TTC549 (cell line): Measurements from ENCODE around the gene KLHL17.
"Not testable (repeated sequence)": the region's sequence is repeated elsewhere in the genome, so short reads cannot be mapped to it uniquely, and the experiment has no call there.

ENCODE experiments used
- FAIRE-seq: peaks from 2 replicates; lab custom pipeline; 2012; peaks lifted over from hg19 to GRCh38; lab: Jason Lieb, UNC

Gene KLHL17

DNA sequence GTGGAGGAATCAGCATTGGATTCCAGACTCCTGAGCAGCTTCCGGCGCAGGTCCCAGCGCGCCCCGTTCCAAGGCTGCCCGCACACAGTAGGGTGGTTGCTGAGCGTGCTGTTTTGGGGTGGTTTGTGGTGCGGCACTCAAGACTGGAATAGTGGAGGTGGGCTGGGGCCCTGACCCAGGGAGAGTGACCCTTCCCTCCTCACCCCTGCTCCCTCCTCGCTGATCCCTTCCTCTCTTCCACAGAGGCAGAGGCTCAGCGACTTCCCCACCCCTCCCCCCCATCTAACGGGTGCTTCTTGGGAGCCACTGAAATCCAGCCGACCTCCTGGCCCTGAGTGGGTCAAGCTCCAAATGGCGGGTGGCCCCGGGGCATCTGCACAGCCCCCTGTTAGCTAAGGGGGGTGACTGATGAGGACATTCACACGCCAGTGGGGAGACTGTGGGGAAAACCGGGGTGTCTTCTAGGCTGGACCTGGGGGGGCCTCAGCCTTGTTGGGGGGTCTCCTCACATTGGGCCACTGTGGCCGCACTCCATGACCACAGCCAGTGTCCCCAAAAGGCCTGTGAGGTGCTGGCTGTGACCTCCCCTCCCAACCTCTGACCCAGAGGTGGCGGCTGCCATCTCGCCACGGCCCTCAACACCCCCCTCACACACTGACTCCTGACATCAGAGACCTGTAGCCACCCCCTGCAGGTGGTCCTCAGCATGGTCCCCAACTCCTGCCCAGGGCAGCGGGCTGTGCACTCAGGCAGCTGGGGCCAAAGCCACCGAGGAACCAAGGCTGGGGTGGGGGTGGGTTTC, 43.4 kb downstream of the KLHL17 start:
- FAIRE-seq = no peak

DNA sequence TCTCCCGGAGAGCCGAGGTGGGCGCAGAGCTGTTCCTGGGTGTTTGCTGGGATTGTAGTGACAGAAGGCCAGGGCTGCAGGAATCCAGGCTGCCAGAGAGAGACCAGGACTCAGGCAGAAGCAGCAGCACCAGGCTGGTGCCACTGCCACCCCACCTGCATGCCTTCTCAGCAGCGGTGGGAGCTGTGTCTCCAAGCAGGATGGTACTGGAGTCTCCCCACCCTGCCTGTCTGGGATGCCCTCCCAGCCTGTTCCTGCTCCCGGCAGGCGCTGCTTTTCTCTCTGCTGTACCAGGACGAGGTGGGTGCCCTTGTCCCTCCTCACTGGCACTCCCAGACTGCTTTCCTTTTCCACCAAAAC, 44.0 kb downstream of the KLHL17 start:
- FAIRE-seq = no peak

DNA sequence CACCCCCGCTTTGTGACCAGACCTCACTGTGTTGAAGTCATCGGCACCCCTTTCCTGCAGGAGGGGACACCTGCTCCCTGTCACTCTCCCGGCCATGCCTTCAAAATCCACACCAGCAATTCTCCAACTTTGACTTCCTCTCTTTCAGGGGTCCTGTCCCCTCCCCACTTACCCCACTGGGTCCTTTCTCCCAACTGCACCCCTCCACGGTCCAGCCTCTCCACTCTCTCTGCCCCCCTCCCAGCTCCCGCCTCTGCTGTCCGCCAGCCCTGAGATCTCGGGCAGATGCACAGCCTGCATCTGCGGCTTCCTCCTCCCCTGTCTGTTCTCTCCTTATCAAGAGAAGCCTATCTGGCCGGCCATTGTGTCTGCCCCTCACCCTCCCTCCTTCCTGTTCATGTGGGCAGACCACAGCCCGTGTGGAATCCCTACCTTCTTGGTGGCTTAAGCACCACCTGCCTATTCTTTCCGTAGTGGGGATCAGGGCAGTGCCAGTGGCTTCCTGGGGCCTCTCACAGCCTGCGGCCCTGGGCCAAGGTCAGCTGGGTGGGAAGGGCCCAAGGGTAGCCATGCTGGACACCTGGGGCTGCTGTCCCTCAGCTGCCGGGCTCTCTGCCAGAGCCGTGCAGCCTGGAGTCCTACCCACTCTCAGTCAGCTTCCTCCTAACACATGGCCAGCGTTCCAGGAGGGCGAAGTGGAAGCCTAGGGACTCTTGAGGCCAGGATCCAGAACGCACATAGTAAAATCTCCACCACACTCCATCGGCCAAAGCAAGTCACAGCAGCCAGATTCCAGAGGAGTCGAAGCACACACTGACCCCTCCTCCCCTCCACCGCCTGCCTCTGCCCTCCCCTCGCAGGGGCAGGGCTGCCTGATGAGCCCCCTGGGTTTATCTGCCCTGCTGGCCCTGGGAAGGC, 44.7 kb downstream of the KLHL17 start:
- no peak for FAIRE-seq

DNA sequence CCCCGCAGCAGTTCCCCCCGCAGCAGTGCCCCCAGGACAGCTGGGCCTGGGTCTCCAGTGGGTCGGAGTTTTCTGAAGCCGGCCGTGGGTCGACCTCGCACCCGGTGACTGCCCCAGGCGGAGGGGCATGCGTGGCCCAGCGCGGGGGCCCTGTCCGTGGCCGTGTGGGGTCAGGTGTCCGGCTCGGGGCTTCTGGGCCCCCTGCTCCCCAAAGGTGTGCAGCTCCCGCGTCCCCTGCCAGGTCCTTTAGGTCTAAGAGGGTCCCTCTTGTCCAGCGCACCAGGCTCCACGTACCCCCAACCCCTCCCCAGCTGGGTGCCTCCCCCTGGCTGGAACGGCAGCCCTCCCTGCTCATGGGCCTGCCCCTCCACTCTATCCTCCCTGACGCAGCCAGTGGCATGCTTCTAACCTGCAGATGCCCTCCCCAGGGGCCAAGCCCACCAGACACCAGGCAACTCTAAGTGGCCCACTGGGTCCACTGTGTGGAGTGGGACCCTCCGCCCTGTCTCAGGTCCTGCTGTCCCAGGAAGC, 45.5 kb downstream of the KLHL17 start:
- FAIRE-seq = no peak

DNA sequence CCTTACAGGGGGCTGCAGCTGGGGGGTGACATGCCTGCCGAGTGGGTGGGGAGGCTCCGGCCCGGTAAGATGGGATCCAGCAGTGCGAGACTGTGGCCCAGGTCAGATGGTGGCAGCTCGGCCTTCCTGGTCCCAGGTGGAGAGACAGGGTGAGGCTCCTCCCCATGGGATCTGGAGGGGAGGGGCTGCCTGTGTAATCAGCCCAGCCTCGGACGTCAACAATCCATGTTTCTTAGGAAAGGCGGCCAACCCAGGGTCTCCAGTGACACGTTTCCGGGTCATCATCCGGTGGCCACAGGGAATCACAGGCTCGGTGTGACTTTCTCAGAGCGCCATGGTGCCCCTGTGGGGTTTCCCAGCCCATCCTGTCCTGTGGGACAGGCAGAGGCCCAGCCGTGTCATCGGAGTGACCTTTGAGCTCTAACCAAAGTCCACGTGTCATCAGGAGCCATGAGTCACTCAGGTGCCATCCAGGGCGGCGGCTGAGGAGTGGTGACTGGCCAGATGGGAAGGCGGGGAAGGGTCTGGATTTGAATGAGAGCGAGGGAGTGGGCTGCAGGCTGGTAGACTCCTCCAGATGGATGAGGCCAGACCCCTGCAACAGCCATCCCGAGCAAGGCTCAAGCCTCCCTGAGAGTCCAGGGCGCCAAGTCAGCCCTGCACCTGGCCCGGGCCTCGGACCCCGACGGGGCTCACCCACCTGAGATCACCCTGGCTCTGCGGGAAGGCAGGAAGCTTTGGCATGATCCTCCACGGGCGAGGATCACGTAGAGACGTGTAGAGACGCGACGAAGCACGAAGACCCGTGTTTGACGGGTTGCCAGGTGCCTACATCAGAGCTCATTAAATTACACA, 46.1 kb downstream of the KLHL17 start:
- FAIRE-seq = no peak

DNA sequence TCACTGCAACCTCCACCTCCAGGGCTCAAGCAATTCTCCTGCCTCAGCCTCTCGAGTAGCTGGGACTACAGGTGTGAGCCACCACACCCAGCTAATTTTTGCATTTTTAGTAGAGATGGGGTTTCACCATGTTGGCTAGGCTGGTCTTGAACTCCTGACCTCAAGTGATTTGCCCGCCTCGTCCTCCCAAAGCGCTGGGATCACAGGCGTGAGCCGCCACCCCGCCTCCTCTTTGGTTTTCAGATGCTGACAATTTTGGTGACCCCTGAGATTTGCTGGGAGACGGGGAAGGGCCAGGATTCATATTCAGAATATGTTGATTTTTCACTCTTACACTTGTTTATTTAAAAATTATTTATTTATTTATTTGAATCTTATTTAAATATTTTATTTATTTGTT, 49.7 kb downstream of the KLHL17 start:
- not testable (repeated sequence) for FAIRE-seq

DNA sequence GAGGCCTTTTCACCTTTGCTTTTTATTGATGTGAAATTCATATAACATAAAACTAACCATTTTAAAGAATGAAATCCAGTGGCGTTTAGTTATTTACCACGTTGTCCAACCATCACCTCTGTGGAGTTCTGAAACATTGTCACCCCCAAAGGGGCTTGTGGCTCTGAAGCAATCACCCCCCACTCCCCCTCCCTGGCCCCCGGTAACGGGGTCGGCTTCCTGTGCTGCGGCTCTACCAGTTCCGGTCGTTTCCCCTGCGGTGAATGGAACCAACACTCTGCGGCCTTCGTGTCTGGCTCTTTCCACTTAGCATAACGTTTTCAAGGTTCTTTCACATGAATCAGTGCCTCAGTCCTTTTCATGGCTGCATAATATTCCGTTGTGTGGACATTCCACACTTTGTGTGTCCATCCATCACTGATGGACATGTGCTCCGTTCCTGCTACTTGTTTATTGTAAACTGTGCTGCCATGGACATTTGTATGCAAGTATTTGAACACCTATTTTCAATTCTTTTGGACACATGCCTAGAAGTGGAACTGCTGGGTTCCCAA, 51.1 kb downstream of the KLHL17 start:
- FAIRE-seq = no peak

DNA sequence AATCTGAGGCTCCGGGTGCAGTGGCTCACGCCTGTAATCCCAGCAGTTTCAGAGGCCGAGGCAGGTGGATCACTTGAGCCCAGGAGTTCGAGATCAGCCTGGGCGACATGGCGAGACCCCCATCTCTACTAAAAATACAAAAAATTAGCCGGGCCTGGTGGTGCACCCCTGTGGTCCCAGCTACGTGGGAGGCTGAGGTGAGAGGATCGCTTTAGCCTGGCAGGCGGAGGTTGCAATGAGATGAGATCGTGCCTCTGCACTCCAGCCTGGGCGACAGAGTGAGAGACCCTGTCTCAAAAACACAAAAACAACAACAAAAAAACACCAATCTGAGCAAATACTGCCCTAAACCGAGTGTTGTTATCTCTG, 52.3 kb downstream of the KLHL17 start:
- FAIRE-seq = not testable (repeated sequence)

DNA sequence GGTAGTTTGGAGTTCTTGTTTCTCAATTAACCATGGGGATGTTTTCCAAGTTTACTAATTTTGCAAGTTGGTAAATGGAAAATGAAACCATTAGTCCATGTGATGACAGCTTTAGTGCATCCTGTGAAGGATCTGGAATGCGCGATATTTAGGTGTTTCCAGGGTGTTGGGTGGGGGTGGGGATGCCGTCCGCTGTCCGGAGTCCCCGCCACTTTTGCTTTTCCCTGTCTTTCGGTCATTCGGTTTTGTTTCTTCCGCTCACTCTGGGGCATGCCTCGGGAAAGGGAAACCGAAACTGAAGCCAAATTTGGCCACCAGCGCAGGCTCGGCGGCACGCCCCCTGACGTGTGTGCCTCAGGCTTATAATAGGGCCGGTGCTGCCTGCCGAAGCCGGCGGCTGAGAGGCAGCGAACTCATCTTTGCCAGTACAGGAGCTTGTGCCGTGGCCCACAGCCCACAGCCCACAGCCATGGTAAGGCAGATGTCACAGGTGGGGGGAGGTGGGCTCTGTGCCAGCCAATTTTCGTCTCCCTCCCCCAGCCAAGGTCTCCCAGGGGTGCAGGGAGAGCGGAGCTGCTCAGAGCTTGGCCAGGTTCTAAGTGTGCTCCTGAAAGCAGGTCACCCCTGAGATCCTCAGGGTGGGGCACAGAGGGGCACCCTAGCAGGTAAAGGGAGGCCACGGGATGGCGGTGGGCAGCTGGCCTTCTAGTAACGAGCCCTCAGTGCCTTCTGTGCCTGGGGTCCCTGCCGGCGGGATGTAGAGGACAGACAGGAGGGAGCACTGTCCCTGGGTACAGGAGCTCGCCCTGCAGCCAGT, 52.9 kb downstream of the KLHL17 start, which contains the start of gene ISG15:
Gene ISG15, plus strand, starts transcription at position 393 of the 817 bp plus-strand sequence. Its CDS starts 77 bp downstream, at position 470.
- FAIRE-seq = no peak

DNA sequence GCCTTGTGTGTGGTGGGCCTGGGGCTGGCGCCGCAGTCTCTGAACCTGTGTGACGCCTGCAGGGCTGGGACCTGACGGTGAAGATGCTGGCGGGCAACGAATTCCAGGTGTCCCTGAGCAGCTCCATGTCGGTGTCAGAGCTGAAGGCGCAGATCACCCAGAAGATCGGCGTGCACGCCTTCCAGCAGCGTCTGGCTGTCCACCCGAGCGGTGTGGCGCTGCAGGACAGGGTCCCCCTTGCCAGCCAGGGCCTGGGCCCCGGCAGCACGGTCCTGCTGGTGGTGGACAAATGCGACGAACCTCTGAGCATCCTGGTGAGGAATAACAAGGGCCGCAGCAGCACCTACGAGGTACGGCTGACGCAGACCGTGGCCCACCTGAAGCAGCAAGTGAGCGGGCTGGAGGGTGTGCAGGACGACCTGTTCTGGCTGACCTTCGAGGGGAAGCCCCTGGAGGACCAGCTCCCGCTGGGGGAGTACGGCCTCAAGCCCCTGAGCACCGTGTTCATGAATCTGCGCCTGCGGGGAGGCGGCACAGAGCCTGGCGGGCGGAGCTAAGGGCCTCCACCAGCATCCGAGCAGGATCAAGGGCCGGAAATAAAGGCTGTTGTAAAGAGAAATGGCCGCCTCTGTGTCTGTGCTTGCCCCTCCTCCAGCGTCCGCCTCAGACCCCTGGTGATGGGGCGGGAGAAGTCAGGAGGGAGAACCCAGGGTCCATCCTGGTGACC, 53.7 kb downstream of the KLHL17 start:
- FAIRE-seq = no peak

DNA sequence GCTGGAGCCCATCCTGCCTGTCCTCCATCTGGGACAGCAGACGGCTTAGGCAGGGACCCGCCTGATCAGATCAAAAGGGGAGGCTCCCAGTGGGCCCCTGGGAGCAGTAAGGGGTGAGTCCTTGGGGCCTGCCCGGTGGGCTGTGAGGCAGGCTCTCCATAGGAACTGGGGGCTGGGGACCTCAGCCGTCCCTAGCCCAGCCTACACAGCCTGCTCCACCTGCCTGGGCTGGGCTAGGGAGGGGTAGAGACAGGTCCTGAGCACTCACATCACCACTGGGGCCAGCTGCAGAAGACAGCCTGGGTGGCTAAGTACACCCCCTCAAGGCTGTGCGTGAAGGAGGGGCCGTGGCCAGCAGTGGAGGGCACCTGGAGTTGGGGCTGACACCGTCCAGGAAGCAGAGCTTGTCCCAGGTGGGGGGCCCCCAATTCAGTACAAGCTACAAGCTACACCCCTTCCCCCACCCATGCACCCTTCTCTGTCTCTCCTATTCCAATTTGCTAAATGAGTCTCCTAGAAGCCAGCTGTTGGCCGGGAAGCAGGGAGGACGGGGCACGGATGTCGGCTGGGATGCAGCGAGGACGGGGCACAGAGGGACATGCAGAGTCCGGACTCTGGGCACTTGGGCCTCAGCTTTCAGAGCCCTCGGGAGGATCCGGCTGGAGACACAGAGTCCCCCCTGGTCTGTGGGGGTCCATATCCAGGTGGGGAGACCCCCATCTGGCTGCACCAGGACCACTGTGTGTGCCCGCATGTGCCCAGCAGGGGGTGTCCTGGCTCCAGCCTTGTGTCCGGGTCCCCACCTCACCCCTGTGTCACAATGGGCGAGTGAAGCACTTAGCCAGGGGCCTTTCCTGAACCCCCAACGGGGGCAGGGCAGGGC, 54.7 kb downstream of the KLHL17 start:
- FAIRE-seq = no peak
